ENCODE data around the gene C3orf80.

- no peak for TF ChIP-seq CTCF (conservative IDR thresholded peaks at IDR 0.05)
- no peak for TF ChIP-seq ZFX (IDR thresholded peaks at IDR 0.05)
Observed at GRCh38 chr3:160221019-160221418, 4.2 kb upstream of the C3orf80 start.

All from C4-2B (cell line).